ENCODE data around the gene ZNF497.

ZNF497 gene

DNA sequence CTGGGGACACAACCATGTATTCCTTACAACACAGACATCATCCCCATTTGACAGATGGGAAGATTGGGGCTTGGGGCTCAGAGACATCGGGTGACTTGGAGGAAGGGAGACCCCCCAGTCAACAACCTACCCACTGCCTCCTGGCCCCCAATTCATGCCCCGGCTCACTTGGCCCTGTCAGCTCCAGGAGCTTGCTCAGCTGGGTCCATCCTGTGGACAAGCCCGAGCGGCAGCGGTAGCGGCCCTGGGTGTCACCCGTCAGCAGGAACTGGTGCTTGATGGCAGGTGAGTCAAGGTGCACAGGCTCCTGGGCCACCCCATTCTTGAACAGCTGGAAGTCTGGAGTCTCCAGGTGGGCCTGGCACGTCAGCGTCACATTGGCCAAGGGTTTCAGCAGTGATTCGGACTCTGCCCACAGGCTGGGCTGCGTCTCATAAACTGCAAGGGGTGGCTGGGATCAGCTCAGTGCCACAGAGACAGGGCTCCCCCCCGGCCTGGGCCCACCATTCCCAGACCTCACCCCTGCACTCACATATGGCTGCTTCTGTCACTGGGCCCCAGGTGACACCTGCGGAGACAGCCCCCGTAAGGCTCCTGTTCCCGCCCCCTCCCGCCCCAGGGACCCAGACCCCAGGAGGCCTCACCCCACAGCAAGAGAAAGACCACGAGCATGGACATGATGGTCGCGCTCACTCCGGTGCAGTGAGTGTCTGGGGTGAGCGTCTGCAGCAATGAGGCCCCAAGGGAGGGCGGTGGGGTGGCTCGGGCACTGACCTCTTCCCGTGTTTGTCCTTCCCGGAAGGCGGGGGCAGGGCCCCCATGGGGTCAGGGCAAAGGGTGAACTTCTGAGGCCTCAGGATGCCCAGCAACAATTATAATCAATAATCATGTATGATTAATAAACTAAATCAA is 9.5 kb downstream of the ZNF497 start, which contains the start of gene A1BG:
A1BG (minus strand) TSS at position 733 of the 912 bp plus-strand sequence; CDS start at position 678, 55 bp downstream.
- no peak within 1 kb of the TSS for H3K27ac ChIP-seq
- TF ChIP-seq, protein P1, sequence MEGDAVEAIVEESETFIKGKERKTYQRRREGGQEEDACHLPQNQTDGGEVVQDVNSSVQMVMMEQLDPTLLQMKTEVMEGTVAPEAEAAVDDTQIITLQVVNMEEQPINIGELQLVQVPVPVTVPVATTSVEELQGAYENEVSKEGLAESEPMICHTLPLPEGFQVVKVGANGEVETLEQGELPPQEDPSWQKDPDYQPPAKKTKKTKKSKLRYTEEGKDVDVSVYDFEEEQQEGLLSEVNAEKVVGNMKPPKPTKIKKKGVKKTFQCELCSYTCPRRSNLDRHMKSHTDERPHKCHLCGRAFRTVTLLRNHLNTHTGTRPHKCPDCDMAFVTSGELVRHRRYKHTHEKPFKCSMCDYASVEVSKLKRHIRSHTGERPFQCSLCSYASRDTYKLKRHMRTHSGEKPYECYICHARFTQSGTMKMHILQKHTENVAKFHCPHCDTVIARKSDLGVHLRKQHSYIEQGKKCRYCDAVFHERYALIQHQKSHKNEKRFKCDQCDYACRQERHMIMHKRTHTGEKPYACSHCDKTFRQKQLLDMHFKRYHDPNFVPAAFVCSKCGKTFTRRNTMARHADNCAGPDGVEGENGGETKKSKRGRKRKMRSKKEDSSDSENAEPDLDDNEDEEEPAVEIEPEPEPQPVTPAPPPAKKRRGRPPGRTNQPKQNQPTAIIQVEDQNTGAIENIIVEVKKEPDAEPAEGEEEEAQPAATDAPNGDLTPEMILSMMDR (conservative IDR thresholded peaks at IDR 0.05): no peak
- no peak for TF ChIP-seq ZFX (IDR thresholded peaks at IDR 0.05)

DNA sequence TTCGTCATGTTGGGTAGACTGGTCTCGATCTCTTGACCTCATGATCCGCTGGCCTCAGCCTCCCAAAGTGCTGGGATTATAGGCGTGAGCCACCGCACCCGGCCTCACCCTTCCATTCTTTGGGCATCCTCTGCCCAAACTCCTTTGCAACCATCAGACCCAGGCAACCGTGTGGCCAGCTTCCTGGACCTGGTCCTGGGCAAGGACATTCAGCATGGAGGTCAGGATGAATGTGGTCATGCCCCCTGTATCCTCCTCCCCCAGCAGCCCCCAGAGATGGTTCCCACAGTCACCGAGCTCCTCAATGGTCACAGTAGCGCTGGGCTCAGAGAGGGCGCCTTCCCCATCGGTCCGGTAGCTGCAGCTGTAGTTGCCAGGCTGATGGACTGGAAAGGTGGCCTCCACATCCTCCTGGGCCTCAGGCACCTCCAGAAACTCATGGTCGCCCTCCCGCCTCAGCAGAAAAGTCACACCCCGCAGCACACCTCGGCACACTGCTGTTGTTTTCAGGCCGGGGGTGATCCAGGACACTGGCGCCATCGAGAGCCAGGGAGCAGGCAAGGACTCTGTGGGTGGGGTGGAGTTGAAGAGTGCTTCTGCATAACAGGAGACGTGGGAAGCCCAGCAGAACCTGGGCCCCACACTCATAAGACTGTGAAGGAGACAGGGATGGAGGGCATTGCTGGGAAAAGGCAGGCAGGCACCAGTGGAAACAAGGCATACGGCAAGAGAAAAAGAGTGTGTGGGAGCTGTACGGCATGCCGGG is 10.4 kb downstream of the ZNF497 start:
- no peak overlapping the region for H3K27ac ChIP-seq
- TF ChIP-seq, protein P1 (conservative IDR thresholded peaks at IDR 0.05): no peak
- no peak for TF ChIP-seq ZFX (IDR thresholded peaks at IDR 0.05)

DNA sequence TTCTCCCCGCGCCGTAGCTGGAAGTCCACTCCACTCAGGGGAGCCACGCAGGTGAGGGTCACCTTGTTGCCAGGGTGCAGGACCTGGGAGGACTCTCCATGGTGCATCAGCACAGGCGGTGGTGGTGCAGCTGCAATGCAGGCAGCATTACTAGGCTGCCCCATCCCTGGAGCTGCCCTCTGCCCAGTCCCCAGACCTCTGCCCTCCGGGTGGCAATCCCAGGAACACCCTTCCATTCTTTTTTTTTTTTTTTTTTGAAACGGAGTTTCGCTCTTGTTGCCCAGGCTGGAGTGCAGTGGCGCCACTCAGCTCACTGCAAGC is 11.0 kb downstream of the ZNF497 start:
- TF ChIP-seq, protein P1 (conservative IDR thresholded peaks at IDR 0.05): no peak
- TF ChIP-seq ZFX (IDR thresholded peaks at IDR 0.05): no peak
- H3K27ac ChIP-seq: no peak overlapping the region

DNA sequence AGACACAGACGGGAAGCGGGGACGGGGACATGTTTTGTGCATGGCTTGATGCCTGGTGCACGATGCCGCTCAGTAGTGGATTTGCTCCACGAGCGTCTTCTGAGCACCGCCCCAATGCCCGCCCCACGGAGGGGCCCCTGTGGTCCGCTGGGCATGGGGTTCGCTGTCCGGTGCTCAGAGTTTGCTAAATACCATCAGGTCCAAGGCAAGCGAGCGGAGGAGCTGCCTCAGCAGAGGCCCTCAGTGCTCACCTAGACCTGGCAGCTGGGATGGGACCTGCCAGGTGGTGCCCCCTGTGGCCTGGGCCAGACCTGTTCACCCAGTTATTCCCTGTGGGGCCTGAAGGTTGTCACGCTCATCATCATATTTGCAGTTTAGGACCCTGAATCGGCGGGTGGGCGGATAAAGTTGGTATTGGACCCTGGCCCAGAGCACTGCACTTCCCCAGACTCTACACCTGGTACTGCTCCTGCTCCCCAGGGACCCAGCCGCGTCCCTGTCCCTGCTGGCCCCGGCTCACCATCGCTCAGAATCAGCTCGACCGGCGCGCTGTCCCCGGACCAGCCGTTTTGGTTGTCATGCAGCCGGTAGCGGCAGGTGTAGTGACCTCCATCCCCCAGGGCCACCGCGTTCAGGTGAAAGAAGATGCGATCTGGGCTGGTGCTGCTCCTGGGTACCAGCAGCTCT is 11.5 kb downstream of the ZNF497 start:
- TF ChIP-seq, protein P1 (conservative IDR thresholded peaks at IDR 0.05): no peak
- no peak for TF ChIP-seq ZFX (IDR thresholded peaks at IDR 0.05)

DNA sequence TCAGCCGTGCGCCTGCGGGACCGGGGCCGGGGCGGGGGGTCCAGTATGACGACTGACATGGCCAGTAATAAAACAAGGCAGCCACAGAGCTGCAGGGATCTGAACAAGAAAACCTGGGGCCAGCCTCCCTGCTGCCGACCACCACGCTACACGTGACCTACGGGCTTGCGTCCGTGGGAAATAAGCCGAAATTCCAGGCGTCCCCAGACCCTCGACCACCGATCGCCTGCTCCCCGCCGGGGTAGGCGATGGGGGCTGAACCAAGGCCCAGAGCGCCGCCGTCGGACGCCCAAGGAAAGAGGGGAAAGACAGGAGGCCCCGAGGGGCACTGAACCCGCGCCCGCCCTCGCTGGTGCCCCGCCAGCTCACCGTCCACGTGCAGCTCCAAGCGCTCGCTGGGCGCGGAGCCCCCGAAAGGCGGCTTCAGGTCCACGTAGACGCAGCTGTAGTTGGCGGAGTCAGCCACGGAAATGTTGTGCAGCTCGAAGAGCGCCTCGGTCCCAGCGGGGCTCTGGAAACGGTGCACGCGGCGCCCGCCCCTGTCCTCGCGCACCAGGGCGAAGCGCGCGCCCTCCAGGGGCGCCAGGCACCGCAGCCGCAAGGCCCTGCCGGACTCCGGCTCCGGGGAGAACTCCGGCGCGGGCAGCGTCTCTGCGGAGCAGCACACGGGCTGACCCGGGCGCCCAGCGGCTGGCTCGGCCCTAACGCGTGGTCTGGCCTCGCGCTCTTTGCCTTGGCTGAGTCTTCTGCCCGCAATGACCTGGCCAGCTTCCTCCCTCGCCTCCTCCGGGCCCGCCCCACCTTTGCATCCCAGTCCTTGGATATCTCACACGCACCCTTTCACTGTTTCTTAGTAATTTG is 12.3 kb downstream of the ZNF497 start:
- no peak for TF ChIP-seq ZFX (IDR thresholded peaks at IDR 0.05)
- H3K27ac ChIP-seq: no peak overlapping the region

More for the DNA sequence above, 11.5 kb downstream of the ZNF497 start:
- no peak overlapping the region for H3K27ac ChIP-seq

DNA sequence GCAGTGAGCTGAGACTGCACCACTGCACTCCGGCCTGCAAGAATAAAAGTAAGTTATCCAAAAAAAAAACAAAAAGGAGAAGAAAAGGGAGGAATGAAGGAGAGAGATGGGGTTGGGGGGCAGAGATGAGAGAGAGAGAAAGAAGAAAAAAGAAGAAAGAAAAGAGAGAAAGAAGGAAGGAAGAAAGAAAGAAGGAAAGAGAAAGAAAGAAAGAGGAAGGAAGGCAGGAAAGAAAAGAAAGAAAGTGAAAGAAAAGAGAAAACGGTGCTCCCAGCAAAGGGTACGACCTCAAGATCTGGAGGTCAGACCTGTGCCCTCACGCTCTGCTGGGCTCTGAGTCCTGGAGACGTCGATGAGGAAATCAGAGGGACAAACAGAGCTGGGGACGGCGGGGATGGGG is 13.0 kb downstream of the ZNF497 start:
- H3K27ac ChIP-seq: no peak overlapping the region
- TF ChIP-seq, protein P1 (conservative IDR thresholded peaks at IDR 0.05): no peak
- no peak for TF ChIP-seq ZFX (IDR thresholded peaks at IDR 0.05)

DNA sequence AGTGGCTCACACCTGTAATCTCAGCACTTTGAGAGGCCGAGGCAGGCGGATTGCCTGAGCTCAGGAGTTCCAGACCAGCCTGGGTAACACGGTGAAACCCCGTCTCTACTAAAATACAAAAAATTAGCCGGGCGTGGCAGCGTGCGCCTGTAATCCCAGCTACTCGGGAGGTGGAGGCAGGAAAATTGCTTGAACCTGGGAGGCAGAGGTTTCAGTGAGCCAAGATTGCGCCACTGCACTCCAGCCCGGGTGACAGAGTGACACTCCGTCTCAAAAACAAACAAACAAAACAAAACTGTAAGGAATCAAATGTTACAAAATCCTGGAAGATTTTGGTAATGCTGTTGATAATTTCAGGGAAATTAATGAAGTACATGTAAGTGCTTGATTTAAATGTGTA is 14.5 kb downstream of the ZNF497 start:
- peak overlapping the region; percentile 39 for H3K27ac ChIP-seq
